Stimulated activated CD4-positive, alpha-beta T cell treated with anti-CD3 and anti-CD28 coated beads, Interleukin-4, amount 100 ng/mL, for 24 hours (primary cell): ENCODE data around the gene CLDN14.

Experiments
- DNase-seq: peaks from one replicate; pipeline ENCODE4 v3.0.0-alpha.2; 2020

The CLDN14 gene

GRCh38 chr21:36430841-36431240 lies 49.1 kb downstream of the CLDN14 start:
- no peak for DNase-seq

GRCh38 chr21:36429947-36430546 lies 49.9 kb downstream of the CLDN14 start:
- DNase-seq = peak; percentile 76

GRCh38 chr21:36428761-36429432 lies 51.0 kb downstream of the CLDN14 start:
- DNase-seq = no peak

GRCh38 chr21:36427502-36427901 lies 52.4 kb downstream of the CLDN14 start:
- no peak for DNase-seq

- DNase-seq = no peak
Observed at GRCh38 chr21:36425286-36425685, 54.6 kb downstream of the CLDN14 start.

- DNase-seq = no peak
Observed at GRCh38 chr21:36424592-36424991, 55.3 kb downstream of the CLDN14 start.

GRCh38 chr21:36423771-36424433 lies 56.0 kb downstream of the CLDN14 start:
- DNase-seq = no peak

- DNase-seq = peak; percentile 16
Observed at GRCh38 chr21:36422279-36423098, 57.4 kb downstream of the CLDN14 start.

GRCh38 chr21:36420571-36421339 lies 59.2 kb downstream of the CLDN14 start:
- DNase-seq = no peak

GRCh38 chr21:36419996-36420395 lies 59.9 kb downstream of the CLDN14 start:
- peak; percentile 46 for DNase-seq

GRCh38 chr21:36419241-36419640 lies 60.7 kb downstream of the CLDN14 start:
- DNase-seq = no peak

GRCh38 chr21:36415375-36415774 lies 64.5 kb downstream of the CLDN14 start:
- DNase-seq = no peak

- no peak for DNase-seq
Observed at GRCh38 chr21:36412916-36413315, 67.0 kb downstream of the CLDN14 start.

- DNase-seq = no peak
Observed at GRCh38 chr21:36411301-36411700, 68.6 kb downstream of the CLDN14 start.
